ENCODE data around the gene CDKN1B. TPM values are rescaled to one million over a fixed set of nuclear protein-coding genes. Genes with fewer than 3 reads are reported as not detected.

The CDKN1B gene
- total RNA-seq, 4 donors from 2014 or later: 37.7 to 66.0 (median 48.1) TPM

DNA sequence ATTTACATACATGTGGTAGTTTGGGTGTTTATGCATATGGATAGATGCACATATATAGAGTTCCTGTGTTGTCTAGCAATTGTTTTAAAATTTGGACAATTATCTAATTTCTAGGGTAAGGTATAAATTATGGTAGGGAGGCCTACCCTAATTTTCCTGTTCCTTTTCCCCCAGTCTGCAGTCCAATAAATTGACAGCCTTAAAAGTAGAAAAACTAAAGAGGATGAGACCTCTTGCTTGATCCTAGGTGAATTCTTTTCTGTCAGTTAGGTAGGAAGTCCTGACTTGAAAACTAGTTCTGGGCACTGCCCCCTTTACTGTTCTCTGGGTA, 2.1 kb upstream of the CDKN1B start:
- TF ChIP-seq, protein P1, sequence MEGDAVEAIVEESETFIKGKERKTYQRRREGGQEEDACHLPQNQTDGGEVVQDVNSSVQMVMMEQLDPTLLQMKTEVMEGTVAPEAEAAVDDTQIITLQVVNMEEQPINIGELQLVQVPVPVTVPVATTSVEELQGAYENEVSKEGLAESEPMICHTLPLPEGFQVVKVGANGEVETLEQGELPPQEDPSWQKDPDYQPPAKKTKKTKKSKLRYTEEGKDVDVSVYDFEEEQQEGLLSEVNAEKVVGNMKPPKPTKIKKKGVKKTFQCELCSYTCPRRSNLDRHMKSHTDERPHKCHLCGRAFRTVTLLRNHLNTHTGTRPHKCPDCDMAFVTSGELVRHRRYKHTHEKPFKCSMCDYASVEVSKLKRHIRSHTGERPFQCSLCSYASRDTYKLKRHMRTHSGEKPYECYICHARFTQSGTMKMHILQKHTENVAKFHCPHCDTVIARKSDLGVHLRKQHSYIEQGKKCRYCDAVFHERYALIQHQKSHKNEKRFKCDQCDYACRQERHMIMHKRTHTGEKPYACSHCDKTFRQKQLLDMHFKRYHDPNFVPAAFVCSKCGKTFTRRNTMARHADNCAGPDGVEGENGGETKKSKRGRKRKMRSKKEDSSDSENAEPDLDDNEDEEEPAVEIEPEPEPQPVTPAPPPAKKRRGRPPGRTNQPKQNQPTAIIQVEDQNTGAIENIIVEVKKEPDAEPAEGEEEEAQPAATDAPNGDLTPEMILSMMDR (IDR thresholded peaks at IDR 0.05): no peak
- no peak for TF ChIP-seq POLR2A (IDR thresholded peaks at IDR 0.05)
- H3K36me3 ChIP-seq: no peaks in the 10 kb centered on the region
- no peak for DNase-seq
- peak overlapping the region; percentile 96 to 100 (median 99) for H3K27ac ChIP-seq
- no peaks in the 10 kb centered on the region for H3K27me3 ChIP-seq
- H3K4me1 ChIP-seq: peaks cover 0 to 33% (median 9%) of the 10 kb centered on the region in 4 donors
- H3K4me3 ChIP-seq: peak overlapping the region; percentile 72 to 91 (median 84)
- H3K9me3 ChIP-seq: no peaks in the 10 kb centered on the region

DNA sequence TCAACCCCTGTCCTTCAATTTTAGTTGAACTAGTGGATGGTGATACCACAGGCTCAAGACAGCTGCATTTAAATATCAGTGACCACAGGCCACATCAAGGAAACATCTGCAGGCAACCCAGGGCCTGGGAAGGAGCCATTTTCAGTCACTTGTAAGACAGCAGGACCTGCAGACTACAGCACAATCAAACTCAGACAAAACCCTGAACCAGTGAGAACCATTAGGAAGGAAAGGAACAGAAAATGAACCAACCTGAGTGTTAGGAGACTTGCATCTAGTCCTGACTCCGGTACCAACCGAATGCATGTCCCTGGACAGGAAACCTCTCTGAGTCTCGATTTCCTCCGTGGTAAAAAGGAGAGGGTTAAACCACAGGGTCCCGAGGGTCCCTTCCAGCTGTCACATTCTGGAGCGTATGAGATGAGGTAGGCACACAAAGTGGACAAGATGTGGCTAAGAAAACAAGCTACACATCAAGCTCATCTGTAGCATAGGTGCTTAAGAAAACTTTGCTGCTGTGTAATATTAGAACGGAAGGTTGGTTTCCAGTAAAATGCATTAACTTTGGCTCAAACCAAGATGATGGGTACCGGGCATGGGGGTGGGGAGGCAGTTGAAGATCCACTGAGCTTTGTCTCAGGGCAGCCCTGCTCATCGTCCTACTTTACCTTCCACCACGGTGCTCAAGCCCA, 1.6 kb upstream of the CDKN1B start:
- TF ChIP-seq, protein P1 (IDR thresholded peaks at IDR 0.05): no peak
- peak in 1 of 2 donors; percentile 25 for TF ChIP-seq POLR2A (IDR thresholded peaks at IDR 0.05)
- peak in 2 of 3 donors; percentile 78 to 84 for DNase-seq
- peak overlapping the region; percentile 72 to 91 (median 84) for H3K4me3 ChIP-seq
- H3K36me3 ChIP-seq: peaks cover 0 to 2% (median 0%) of the 10 kb centered on the region in 3 donors
- peak overlapping the region; percentile 96 to 100 (median 99) for H3K27ac ChIP-seq
- peaks cover 0 to 38% (median 14%) of the 10 kb centered on the region in 4 donors for H3K4me1 ChIP-seq
- H3K9me3 ChIP-seq: no peaks in the 10 kb centered on the region
- no peaks in the 10 kb centered on the region for H3K27me3 ChIP-seq

DNA sequence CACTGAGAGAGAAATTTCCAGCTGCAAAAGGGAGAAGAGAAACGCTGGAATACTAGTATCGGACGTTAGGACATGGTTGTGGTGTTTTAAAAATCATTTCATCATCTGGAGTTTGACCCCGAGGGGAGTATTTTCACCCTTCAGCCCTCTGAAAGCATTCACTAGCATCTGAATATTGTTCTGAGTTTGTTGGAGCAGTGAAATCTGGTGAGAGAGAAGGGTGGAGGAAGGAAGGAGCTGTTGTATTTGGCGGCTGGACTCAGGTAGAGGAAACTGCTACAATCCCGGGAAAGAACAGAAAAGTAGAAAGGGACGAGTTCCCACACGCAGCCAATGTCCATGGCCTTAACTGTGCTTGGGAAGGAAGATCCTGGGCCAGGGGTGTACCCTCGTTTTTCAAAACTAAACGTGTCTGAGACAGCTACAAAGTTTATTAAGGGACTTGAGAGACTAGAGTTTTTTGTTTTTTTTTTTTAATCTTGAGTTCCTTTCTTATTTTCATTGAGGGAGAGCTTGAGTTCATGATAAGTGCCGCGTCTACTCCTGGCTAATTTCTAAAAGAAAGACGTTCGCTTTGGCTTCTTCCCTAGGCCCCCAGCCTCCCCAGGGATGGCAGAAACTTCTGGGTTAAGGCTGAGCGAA, 896 bp upstream of the CDKN1B start:
- H3K9me3 ChIP-seq: no peaks in the 10 kb centered on the region
- peak in 1 of 2 donors; percentile 9 for TF ChIP-seq POLR2A (IDR thresholded peaks at IDR 0.05)
- TF ChIP-seq, protein P1 (IDR thresholded peaks at IDR 0.05): no peak
- H3K27me3 ChIP-seq: no peaks in the 10 kb centered on the region
- DNase-seq: no peak
- peaks cover 0 to 9% (median 0%) of the 10 kb centered on the region in 3 donors for H3K36me3 ChIP-seq
- peak overlapping the region; percentile 96 to 100 (median 99) for H3K27ac ChIP-seq
- H3K4me3 ChIP-seq: peak overlapping the region; percentile 72 to 91 (median 84)
- H3K4me1 ChIP-seq: peaks cover 0 to 44% (median 18%) of the 10 kb centered on the region in 4 donors

DNA sequence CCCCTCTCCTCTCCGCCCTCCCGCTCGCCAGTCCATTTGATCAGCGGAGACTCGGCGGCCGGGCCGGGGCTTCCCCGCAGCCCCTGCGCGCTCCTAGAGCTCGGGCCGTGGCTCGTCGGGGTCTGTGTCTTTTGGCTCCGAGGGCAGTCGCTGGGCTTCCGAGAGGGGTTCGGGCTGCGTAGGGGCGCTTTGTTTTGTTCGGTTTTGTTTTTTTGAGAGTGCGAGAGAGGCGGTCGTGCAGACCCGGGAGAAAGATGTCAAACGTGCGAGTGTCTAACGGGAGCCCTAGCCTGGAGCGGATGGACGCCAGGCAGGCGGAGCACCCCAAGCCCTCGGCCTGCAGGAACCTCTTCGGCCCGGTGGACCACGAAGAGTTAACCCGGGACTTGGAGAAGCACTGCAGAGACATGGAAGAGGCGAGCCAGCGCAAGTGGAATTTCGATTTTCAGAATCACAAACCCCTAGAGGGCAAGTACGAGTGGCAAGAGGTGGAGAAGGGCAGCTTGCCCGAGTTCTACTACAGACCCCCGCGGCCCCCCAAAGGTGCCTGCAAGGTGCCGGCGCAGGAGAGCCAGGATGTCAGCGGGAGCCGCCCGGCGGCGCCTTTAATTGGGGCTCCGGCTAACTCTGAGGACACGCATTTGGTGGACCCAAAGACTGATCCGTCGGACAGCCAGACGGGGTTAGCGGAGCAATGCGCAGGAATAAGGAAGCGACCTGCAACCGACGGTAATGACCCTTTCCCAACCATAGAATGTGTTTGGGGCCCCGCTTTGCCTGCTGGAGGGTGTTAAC, 615 bp downstream of the CDKN1B start:
- Histone ChIP-seq H3K27me3 (no peaks in the 10 kb centered on the region), H3K4me3 (peak overlapping the region; percentile 72 to 91 (median 84)), H3K9me3 (no peaks in the 10 kb centered on the region), H3K4me1 (peaks cover 0 to 54% (median 22%) of the 10 kb centered on the region in 4 donors), H3K27ac (peak overlapping the region; percentile 96 to 100 (median 99)), H3K36me3 (peaks cover 0 to 12% (median 0%) of the 10 kb centered on the region in 3 donors)
- peak; percentile 33 to 72 (median 71) for DNase-seq
- TF ChIP-seq, protein P1 (IDR thresholded peaks at IDR 0.05): no peak
- no peak for TF ChIP-seq POLR2A (IDR thresholded peaks at IDR 0.05)

DNA sequence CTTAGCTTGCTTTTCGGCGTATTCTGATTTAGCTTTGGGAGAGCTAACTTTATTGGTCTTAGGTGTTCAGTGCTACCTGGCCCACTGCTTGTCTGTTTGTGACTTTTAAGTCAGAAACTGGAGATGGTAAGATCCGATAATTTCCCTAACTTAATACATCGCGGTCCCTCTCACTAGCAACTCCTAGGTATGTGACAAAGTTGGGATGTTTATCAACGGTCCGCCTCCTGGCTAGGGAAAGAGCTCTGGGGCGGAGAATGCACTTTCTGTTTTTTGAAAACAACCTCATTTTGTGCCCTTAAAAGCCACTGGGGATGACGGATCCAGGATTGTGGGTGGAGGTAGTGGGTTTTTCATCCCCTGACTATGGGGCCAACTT, 1.2 kb downstream of the CDKN1B start:
- Histone ChIP-seq H3K4me3 (peak overlapping the region; percentile 72 to 91 (median 84)), H3K4me1 (peaks cover 0 to 53% (median 20%) of the 10 kb centered on the region in 4 donors), H3K27me3 (no peaks in the 10 kb centered on the region), H3K36me3 (peaks cover 0 to 12% (median 0%) of the 10 kb centered on the region in 3 donors), H3K27ac (peak overlapping the region; percentile 96 to 100 (median 99)), H3K9me3 (no peaks in the 10 kb centered on the region)
- no peak for DNase-seq
- TF ChIP-seq, protein P1 (IDR thresholded peaks at IDR 0.05): no peak
- TF ChIP-seq POLR2A (IDR thresholded peaks at IDR 0.05): no peak
